ENCODE data around the gene CFDP1.
A peak's percentile ranks its signal among the peaks of the same experiment; 100 is the strongest.

The CFDP1 gene

GRCh38 chr16:75317532-75317931 lies 115.8 kb downstream of the CFDP1 start:
- no peak for DNase-seq

GRCh38 chr16:75317101-75317522 lies 116.2 kb downstream of the CFDP1 start:
- no peak for DNase-seq

GRCh38 chr16:75315539-75316306 lies 117.6 kb downstream of the CFDP1 start:
- no peak for DNase-seq

- no peak for DNase-seq
These were observed 120.4 kb downstream of the CFDP1 start for GRCh38 chr16:75312875-75313274.

GRCh38 chr16:75311383-75311938 lies 121.8 kb downstream of the CFDP1 start:
- no peak for DNase-seq

- DNase-seq: no peak
These were observed 122.8 kb downstream of the CFDP1 start for GRCh38 chr16:75310541-75310940.

GRCh38 chr16:75309899-75310430 lies 123.3 kb downstream of the CFDP1 start:
- no peak for DNase-seq

GRCh38 chr16:75309156-75309555 lies 124.1 kb downstream of the CFDP1 start:
- no peak for DNase-seq

GRCh38 chr16:75308011-75308410 lies 125.3 kb downstream of the CFDP1 start:
- DNase-seq: no peak

- no peak for DNase-seq
These were observed 125.8 kb downstream of the CFDP1 start for GRCh38 chr16:75307506-75307905.

GRCh38 chr16:75306099-75306762 lies 127.1 kb downstream of the CFDP1 start:
- no peak for DNase-seq

GRCh38 chr16:75305364-75306098 lies 127.8 kb downstream of the CFDP1 start:
- peak; percentile 19 for DNase-seq

GRCh38 chr16:75304521-75305363 lies 128.6 kb downstream of the CFDP1 start:
- DNase-seq: no peak

GRCh38 chr16:75301804-75302203 lies 131.5 kb downstream of the CFDP1 start:
- no peak for DNase-seq

GRCh38 chr16:75298267-75298666 lies 135.0 kb downstream of the CFDP1 start:
- DNase-seq: no peak

- no peak for DNase-seq
These were observed 136.7 kb downstream of the CFDP1 start for GRCh38 chr16:75296606-75297005.

- DNase-seq: no peak
These were observed 138.4 kb downstream of the CFDP1 start for GRCh38 chr16:75294773-75295459.

- DNase-seq: no peak
These were observed 139.5 kb downstream of the CFDP1 start for GRCh38 chr16:75293772-75294171.

GRCh38 chr16:75293173-75293572 lies 140.1 kb downstream of the CFDP1 start:
- no peak for DNase-seq

GRCh38 chr16:75292691-75293090 lies 140.6 kb downstream of the CFDP1 start:
- no peak for DNase-seq

- no peak for DNase-seq
These were observed 144.1 kb downstream of the CFDP1 start for GRCh38 chr16:75289189-75289588.
